SK-N-SH treated with all-trans-retinoic acid at 6 μM for 48 hours (cell line): Measurements from ENCODE around the gene SYNDIG1L.

Source experiments
- ATAC-seq: fragments of 200-7000 bp; cut with Tn5 transposase; 3 replicates; pipeline ENCODE4 v1.9.1; 2020; ENCODE audit warnings: mild to moderate bottlenecking, moderate library complexity
- ARNTL ChIP-seq: fragments of 450-650 bp; formaldehyde crosslinking; IDR thresholded peaks from 2 replicates; pipeline ENCODE4 v1.5.0; 2020; ENCODE audit warnings: low read depth, mild to moderate bottlenecking, moderate library complexity, borderline replicate concordance
- BACH2 ChIP-seq: fragments of 250-450 bp; sonication (Bioruptor Pico); IDR thresholded peaks from 2 replicates; pipeline ENCODE4 v1.9.0; 2021; ENCODE audit warnings: mild to moderate bottlenecking, borderline replicate concordance
- CREB5 ChIP-seq: fragments of 250-450 bp; sonication (Bioruptor Pico); IDR thresholded peaks from 2 replicates; pipeline ENCODE4 v1.5.1; 2020; ENCODE audit warnings: low read depth, mild to moderate bottlenecking, moderate library complexity
- CSDC2 ChIP-seq: fragments of 250-450 bp; sonication (Bioruptor Pico); IDR thresholded peaks from 2 replicates; pipeline ENCODE4 v1.5.0; 2020; ENCODE audit warnings: mild to moderate bottlenecking, moderate library complexity
- CSRNP3 ChIP-seq: fragments of 250-450 bp; sonication (Bioruptor Pico); IDR thresholded peaks from 2 replicates; pipeline ENCODE4 v1.5.1; 2021; ENCODE audit warnings: mild to moderate bottlenecking, moderate library complexity
- ESRRG ChIP-seq: fragments of 250-450 bp; sonication (Bioruptor Pico); IDR thresholded peaks from 2 replicates; pipeline ENCODE4 v1.6.1; 2021; ENCODE audit warnings: mild to moderate bottlenecking
- GLIS3 ChIP-seq: fragments of 250-450 bp; sonication (Bioruptor Pico); IDR thresholded peaks from 2 replicates; pipeline ENCODE4 v1.5.0; 2020; ENCODE audit warnings: mild to moderate bottlenecking, moderate library complexity
- ISL1 ChIP-seq: fragments of 250-450 bp; sonication (Bioruptor Pico); IDR thresholded peaks from 2 replicates; pipeline ENCODE4 v2.1.2; 2022; ENCODE audit warnings: mild to moderate bottlenecking, moderate library complexity
- PATZ1 ChIP-seq: fragments of 250-450 bp; sonication (Bioruptor Pico); IDR thresholded peaks from 2 replicates; pipeline ENCODE4 v1.8.0; 2020; ENCODE audit warnings: mild to moderate bottlenecking, moderate library complexity, borderline replicate concordance
- PPARA ChIP-seq: fragments of 250-450 bp; sonication (Bioruptor Pico); IDR thresholded peaks from 2 replicates; pipeline ENCODE4 v1.5.0; 2020; ENCODE audit warnings: mild to moderate bottlenecking, borderline replicate concordance
- RARB ChIP-seq: fragments of 250-450 bp; sonication (Bioruptor Pico); IDR thresholded peaks from 2 replicates; pipeline ENCODE4 v1.8.0; 2021; ENCODE audit warnings: mild to moderate bottlenecking, moderate library complexity
- SNAI2 ChIP-seq: fragments of 250-450 bp; sonication (Bioruptor Pico); IDR thresholded peaks from 2 replicates; pipeline ENCODE4 v1.5.0; 2020; ENCODE audit warnings: mild to moderate bottlenecking, moderate library complexity
- TCF4 ChIP-seq: fragments of 250-450 bp; sonication (Bioruptor Pico); IDR thresholded peaks from 2 replicates; pipeline ENCODE4 v1.8.0; 2021; ENCODE audit warnings: mild to moderate bottlenecking, moderate library complexity, borderline replicate concordance
- TOX ChIP-seq: fragments of 250-450 bp; sonication (Bioruptor Pico); IDR thresholded peaks from 2 replicates; pipeline ENCODE4 v1.8.0; 2021; ENCODE audit warnings: mild to moderate bottlenecking, moderate library complexity, borderline replicate concordance
- TSHZ2 ChIP-seq: fragments of 250-450 bp; sonication (Bioruptor Pico); IDR thresholded peaks from 2 replicates; pipeline ENCODE4 v1.5.0; 2020; ENCODE audit warnings: mild to moderate bottlenecking, moderate library complexity
- ZC3H10 ChIP-seq: fragments of 250-450 bp; sonication (Bioruptor Pico); IDR thresholded peaks from 2 replicates; pipeline ENCODE4 v1.5.1; 2021; ENCODE audit warnings: mild to moderate bottlenecking, moderate library complexity
- ZFP3 ChIP-seq: fragments of 250-450 bp; sonication (Bioruptor Pico); IDR thresholded peaks from 2 replicates; pipeline ENCODE4 v1.5.0; 2020; ENCODE audit warnings: mild to moderate bottlenecking, moderate library complexity
- ZFP30 ChIP-seq: fragments of 450-650 bp; formaldehyde crosslinking; IDR thresholded peaks from 2 replicates; pipeline ENCODE4 v1.5.0; 2022; ENCODE audit warnings: mild to moderate bottlenecking, moderate library complexity
- ZNF565 ChIP-seq: fragments of 450-650 bp; formaldehyde crosslinking; conservative IDR thresholded peaks from 2 replicates; pipeline ENCODE4 v1.5.0; 2020; ENCODE audit warnings: low read depth, mild to moderate bottlenecking, moderate library complexity
- ZNF70 ChIP-seq: fragments of 450-650 bp; formaldehyde crosslinking; IDR thresholded peaks from 2 replicates; pipeline ENCODE4 v1.5.0; 2020; ENCODE audit warnings: mild to moderate bottlenecking, moderate library complexity
- ZNF8 ChIP-seq: fragments of 450-650 bp; formaldehyde crosslinking; IDR thresholded peaks from 2 replicates; pipeline ENCODE4 v1.5.0; 2020; ENCODE audit warnings: mild to moderate bottlenecking, moderate library complexity

Gene SYNDIG1L

GRCh38 chr14:74395094-74395493 is 30.9 kb downstream of the SYNDIG1L start:
- no peak for ATAC-seq
- no peak for TF ChIP-seq SNAI2
- no peak for TF ChIP-seq TOX (CRISPR knock-in tag)
- no peak for TF ChIP-seq ZNF565 (CRISPR knock-in tag)
- no peak for TF ChIP-seq CSDC2 (CRISPR knock-in tag)
- TF ChIP-seq ZNF70 (CRISPR knock-in tag), result no peak
- no peak for TF ChIP-seq CSRNP3 (CRISPR knock-in tag)
- no peak for TF ChIP-seq PATZ1 (CRISPR knock-in tag)
- TF ChIP-seq GLIS3 (CRISPR knock-in tag), result no peak
- TF ChIP-seq ZFP30 (CRISPR knock-in tag), result no peak
- no peak for TF ChIP-seq BACH2
- no peak for TF ChIP-seq ISL1
- no peak for TF ChIP-seq ZNF8
- TF ChIP-seq TSHZ2 (CRISPR knock-in tag), result no peak
- TF ChIP-seq TCF4 (CRISPR knock-in tag), result no peak
- no peak for TF ChIP-seq ESRRG (CRISPR knock-in tag)
- TF ChIP-seq CREB5, result no peak
- no peak for TF ChIP-seq PPARA (CRISPR knock-in tag)
- TF ChIP-seq, all 23 proteins: peak for 0

GRCh38 chr14:74394549-74394948 is 31.5 kb downstream of the SYNDIG1L start:
- ATAC-seq, result no peak
- TF ChIP-seq RARB, result no peak
- TF ChIP-seq ZFP30 (CRISPR knock-in tag), result no peak
- TF ChIP-seq BACH2, result no peak
- TF ChIP-seq ZC3H10 (CRISPR knock-in tag), result no peak
- no peak for TF ChIP-seq ESRRG (CRISPR knock-in tag)
- no peak for TF ChIP-seq ZFP3 (CRISPR knock-in tag)
- TF ChIP-seq PPARA (CRISPR knock-in tag), result no peak
- no peak for TF ChIP-seq TSHZ2 (CRISPR knock-in tag)
- no peak for TF ChIP-seq CSRNP3 (CRISPR knock-in tag)
- no peak for TF ChIP-seq ISL1
- no peak for TF ChIP-seq ZNF70 (CRISPR knock-in tag)
- no peak for TF ChIP-seq TCF4 (CRISPR knock-in tag)
- no peak for TF ChIP-seq CSDC2 (CRISPR knock-in tag)
- no peak for TF ChIP-seq CREB5
- TF ChIP-seq GLIS3 (CRISPR knock-in tag), result no peak
- no peak for TF ChIP-seq ZNF8
- TF ChIP-seq ARNTL (CRISPR knock-in tag), result no peak
- no peak for TF ChIP-seq TOX (CRISPR knock-in tag)
- TF ChIP-seq SNAI2, result no peak
- TF ChIP-seq ZNF565 (CRISPR knock-in tag), result no peak
